HG02981 (cell line): Measurements from ENCODE around the gene ADGRG1.

Experiments
- ATAC-seq: cut with Tn5 transposase; IDR thresholded peaks from one replicate; pipeline ENCODE4 v1.9.1; 2021; ENCODE audit warnings: mild to moderate bottlenecking, moderate library complexity; ENCODE audit not compliant: unreplicated experiment

ADGRG1 gene

DNA sequence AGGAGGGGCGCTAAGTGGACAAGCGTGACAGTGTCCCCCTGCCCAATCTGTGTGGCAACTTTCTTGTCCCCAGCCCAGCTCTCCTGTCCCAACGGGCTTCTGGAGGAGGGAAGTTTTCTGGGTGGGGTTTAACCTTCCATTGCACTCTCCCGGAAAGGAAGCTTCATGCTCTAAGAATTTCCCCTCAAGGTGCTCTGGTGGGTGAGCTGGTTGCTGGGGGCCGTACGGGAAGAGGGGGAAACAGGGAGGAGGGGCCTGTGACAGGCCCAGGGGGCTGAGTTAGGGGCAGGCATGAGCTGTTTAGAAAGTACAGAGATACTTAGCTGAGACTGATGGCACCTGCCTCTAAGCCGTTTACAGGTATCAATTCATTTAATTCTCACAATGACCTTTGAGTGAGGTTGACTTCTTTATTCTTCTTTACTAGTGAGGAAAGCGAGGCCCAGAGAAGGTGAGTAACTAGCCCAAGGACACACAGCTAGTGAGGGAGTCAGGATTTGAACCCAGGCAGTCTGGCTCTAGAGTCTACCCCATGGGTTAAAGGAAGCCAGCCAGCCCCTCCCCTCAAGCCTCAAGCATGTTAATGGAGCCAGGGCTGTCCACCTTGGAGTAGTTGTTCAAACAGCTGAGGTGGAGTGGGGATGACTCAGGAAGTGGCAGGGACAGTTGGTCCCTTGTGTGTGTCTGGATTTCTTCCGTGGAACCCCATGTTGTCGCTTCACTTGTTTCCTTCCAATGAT lies 18.9 kb downstream of the ADGRG1 start:
- no peak for ATAC-seq

DNA sequence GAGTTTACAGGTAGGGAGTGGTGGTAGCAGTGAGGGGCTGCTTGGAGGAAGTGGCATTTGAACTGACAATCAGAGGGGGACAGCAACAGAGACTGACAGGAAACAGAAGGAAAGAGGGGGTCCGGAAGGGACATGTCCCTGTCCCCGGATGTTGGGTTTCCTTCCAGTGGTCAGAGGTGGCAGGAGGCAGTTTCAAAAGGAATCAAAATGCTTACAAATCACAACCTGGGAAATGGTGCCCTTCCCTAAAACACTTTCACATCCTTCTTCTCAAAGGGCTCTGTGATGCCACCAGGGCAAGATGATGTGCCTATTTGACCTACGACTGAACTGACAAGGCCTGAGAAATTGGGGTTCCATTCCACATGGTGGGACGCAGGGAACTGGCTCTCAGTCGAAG lies 19.7 kb downstream of the ADGRG1 start:
- no peak for ATAC-seq

DNA sequence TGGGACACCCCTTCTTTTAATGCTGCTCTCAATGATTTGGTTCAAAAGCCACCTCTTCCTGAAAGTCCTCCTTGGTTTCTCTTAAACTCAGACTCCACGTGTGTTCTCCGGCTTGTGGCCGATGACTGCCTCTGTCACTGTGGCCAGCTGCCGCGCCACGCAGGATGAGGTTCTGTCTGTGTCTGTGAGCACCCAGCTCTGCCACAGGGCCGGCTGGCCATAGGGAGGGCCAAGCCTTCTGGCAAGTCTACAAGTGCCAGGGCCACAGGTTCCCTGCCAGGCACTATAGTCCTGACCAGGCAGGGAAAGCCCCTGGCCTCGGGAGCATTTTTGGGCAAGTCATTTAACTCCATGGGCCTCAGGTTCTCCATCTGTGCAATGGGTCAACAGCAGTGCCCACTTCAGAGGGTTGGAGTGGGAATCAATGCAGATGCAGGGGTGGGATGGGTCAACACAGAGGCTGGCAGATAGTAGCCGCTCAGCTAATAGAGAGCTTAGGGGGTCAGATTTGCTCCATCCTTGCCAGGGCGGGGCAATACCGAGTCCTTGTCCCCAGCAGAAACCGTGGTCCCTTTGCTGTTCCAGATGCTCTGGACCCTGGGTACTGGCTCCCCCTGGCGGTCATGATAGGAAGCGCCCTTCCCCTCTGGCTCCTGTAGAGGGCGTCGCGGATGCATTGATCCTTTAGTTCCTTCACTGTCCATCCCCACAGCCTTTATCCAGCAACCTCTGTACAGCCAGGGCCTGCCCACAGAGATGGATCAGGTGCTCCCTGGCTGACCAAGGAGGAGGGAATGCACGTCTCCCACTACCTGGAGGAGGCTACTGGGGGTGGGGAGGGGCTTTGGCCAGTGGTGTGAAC lies 20.4 kb downstream of the ADGRG1 start:
- ATAC-seq = no peak

DNA sequence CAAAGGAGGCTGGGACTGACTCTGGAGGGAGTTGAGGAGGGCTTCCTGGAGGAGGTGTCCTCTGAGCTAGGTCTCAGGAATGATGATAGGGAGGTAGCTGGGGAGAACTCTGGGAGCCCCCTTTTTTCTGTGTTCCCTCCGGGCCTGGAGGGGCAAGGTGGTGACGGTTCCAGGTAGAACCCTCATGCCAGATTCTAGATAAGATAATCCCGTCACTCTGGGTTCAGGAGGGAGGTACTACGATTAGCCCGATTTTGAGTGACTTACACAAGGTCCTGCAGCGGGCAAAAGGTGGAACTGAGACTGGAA lies 21.0 kb downstream of the ADGRG1 start:
- ATAC-seq = no peak

DNA sequence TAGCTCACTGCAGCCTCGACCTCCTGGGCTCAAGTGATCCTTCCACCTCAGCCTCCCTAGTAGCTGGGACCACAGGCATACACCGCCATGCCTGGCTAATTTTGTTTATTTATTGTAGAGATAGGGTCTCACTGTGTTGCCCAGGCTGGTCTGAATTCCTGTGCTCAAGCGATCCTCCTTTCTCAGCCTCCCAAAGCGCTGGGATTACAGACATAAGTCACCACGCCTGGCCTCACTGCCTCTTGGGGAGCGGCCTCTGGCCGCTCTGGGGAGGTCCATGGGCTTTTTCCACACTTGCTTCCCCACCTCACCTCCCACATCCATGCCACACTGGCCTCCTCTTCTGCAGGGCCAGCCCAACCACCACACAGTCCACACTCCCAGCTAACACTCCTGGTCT lies 21.4 kb downstream of the ADGRG1 start:
- no peak for ATAC-seq

DNA sequence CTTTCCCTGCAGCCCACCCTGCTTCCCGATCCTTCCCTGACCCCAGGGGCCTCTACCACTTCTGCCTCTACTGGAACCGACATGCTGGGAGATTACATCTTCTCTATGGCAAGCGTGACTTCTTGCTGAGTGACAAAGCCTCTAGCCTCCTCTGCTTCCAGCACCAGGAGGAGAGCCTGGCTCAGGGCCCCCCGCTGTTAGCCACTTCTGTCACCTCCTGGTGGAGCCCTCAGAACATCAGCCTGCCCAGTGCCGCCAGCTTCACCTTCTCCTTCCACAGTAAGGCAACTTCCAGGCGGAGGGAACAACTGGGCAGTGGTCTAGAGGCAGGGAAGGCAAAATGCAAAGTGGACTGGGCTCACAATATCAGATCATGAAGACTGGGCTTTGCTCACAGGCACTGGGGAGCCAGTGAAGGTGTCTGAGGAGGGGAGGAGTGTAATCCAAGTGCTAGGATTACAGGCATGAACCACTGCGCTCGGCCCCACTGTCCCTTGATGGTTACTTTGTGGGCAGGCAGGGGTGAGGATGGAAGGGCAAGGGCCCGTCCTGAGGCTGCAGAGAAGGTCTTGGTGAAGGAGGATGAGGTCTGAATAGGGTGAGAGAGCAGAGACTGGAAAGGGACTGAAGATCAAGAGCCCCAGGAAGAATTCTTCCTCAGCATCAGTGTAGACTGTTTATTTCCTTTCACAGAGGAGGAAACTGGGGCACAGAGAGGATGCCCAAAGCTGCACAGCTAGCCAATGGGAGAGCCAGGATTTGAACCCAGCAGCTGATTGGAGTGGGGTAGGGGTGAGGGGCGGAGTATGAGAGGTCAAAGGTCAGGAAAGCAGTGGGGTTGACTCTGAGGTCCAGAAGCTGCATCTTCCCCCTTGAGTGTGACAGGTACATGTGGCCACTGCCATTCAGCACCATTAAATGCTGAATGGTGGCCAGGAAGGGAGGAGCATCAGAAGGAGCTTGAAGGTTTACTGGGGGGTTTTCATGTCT lies 23.2 kb downstream of the ADGRG1 start:
- ATAC-seq = no peak

DNA sequence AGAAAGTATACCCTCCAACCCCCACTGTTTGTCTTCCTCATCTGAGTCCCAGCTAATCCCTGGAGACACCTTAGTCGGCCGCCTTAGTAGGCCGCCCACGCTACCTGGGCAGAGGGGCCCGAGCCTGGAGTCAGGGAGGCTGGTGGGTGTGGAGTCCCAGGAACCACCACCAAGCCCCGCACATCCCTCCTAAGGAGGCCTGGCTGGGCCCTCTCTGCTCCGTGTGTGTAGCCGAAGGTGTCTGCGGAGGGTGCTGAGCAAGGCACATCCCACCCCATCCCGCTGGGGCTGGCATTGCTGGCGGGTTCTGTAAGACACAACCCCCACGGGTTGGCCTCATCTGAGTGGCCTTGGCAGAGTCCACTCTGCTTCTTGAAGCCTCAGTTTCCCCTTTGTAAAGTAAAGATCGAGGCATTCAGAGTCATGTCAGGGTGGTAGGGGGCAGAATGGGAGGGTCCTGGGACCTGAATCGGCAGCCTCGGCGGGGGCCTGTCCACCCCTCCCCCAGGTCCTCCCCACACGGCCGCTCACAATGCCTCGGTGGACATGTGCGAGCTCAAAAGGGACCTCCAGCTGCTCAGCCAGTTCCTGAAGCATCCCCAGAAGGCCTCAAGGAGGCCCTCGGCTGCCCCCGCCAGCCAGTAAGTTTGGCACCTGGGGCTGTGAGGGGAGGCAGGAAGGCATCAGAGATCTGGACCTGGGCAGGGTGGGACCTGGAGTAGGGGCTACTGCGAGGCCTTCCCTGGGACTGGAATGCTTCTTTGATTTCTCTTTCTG lies 24.5 kb downstream of the ADGRG1 start:
- no peak for ATAC-seq

DNA sequence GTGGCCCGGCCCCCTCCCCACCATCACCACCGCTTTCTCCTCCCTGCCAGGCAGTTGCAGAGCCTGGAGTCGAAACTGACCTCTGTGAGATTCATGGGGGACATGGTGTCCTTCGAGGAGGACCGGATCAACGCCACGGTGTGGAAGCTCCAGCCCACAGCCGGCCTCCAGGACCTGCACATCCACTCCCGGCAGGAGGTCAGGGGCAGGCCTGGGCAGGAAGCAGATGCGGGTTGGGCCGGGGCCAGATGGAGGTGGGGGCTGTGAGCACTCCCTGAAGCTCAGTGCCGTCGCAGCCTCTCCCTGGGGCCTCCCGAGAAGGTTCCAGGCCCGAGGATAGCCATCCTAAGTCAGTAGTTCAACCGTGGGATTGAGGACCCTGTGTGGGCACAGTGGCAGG lies 25.5 kb downstream of the ADGRG1 start:
- no peak for ATAC-seq

DNA sequence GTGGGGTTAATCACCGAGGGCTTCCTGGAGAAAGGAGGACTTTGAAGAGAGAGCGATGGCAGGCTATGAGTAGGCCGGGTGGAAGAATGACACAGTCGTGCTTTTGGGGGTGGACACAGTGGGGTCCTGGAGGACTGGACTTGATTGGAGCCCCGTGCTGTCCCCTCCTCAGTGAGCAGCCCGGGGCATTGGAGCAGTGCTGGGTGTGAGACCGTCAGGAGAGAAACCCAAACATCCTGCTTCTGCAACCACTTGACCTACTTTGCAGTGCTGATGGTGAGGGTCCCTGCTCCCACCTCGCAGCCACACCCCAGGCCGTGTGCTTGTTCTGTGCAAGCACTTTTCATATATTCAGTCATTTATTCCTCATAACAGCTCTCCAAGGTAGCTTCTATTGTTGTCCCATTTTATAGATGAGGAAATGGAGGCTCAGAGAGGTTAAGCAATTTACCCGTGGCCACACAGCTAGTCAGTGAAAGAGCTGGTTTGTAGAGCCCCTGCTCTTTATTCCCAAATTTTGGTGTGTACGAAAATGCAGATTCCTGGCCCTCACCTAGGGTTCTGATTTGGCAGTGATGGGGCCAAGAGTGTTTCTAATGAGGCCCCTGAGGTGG lies 28.0 kb downstream of the ADGRG1 start:
- ATAC-seq = no peak

DNA sequence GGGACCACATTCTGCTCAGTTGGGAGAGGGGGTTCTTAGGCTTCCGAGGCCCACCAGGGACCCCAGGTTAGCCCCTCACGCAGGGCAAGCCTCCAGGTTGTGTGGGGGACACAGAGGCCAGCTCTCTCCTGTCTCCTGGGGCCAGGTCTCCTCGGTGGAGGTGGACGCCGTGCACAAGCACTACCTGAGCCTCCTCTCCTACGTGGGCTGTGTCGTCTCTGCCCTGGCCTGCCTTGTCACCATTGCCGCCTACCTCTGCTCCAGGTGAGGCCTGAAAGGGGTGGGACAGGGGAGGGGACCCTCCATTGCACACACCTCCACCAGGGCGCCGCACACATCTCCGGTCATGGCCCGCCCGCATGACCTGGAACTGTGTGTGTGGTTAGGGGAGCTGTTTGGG lies 28.8 kb downstream of the ADGRG1 start:
- no peak for ATAC-seq

DNA sequence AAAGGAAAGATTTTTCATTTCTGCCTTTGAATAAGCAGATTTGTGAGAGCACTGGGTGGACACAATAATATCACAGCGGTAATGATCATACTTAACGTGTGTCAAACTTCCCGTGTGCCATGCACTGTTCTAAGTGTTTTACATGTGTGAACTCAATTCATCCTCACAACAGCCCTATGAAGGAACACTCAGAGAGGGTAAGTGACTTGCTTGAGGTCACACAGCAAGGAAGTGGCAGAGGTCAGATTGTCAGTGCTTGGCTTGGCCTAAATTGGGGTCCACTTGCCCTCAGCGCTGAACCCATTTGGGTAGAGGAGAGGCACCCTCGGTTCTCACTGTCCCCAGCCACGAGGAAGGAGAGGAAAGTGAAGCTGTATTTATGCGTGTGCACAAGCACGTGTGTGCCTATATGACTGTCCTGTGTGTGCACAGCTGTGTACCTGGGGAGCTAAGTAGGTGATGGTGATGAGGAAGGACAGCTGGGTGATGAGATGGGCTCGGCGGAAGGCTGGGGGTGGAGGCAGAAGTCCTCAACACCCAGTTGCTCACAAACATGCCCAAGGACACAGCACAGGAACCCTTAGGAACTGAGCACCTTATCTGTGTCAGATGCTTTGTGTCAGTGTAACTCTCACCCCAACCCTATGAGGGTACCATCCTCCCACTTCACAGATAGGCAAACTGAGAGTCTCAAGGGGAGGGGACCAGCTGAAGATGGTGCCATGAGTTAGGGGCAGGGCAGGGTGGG lies 29.9 kb downstream of the ADGRG1 start:
- no peak for ATAC-seq

DNA sequence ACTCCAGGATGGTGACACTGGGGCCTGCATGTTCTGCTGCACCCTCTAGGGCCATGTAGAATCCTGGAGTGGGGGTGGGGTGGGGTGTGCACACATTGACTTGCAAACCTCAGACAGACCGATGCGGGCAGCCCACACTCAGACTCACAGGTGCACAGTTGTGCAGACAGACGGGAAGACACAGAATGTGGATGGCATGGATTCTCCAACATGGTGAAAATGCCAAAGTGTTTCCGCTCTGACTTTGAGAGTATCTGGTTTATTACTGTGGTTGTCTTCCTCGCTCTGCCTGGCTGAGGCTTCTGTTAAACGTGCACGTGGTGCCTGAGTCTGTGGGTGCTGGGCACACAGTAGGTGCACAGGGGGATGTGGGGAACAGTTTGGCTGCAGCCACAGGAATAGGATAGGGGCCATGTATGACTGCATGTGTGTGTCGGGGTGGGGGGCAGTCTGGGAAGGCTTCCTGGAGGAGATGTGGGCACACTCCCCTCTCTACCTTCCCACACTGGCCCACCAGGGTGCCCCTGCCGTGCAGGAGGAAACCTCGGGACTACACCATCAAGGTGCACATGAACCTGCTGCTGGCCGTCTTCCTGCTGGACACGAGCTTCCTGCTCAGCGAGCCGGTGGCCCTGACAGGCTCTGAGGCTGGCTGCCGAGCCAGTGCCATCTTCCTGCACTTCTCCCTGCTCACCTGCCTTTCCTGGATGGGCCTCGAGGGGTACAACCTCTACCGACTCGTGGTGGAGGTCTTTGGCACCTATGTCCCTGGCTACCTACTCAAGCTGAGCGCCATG lies 30.6 kb downstream of the ADGRG1 start:
- ATAC-seq = no peak

DNA sequence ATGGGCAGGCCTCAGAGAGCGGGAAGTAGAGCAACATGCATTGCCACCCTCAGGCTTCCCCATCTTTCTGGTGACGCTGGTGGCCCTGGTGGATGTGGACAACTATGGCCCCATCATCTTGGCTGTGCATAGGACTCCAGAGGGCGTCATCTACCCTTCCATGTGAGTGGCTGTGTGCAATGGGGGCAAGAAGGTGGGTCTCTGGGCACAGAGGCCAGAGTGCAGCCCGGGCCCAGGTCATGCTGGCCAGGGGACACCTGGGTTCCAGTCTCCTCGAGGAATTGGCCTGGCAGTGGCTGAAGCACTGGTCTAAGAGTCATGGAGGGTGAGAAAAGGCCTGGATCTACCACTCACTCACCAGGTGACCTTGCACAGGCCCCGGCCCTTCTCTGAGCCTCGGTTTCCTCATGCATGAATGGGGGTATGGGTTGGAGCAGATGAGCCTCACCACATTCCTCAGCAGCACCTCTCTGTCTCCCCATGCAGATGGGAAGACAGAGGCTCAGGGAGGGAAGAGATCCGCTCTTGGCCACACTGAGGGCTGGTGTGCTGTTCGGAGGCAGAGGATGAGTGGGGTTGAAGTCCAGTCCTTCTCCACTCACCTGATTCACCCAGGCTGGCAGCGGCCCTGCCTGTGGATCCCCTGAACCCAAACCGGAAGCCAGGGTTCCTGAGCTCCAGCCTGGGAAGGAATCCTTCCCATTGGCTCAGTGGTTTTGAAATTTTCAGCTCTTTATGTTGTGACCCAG lies 32.5 kb downstream of the ADGRG1 start:
- ATAC-seq = no peak

DNA sequence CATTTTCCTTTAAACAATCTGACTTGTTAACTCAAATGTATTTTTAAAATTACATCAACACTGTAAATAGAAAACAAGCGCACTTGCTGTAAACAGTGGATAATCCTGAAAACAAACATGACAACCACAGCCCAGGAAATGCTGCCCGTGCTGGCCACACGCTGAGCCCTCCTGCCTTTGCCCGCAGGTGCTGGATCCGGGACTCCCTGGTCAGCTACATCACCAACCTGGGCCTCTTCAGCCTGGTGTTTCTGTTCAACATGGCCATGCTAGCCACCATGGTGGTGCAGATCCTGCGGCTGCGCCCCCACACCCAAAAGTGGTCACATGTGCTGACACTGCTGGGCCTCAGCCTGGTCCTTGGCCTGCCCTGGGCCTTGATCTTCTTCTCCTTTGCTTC lies 33.1 kb downstream of the ADGRG1 start:
- no peak for ATAC-seq

DNA sequence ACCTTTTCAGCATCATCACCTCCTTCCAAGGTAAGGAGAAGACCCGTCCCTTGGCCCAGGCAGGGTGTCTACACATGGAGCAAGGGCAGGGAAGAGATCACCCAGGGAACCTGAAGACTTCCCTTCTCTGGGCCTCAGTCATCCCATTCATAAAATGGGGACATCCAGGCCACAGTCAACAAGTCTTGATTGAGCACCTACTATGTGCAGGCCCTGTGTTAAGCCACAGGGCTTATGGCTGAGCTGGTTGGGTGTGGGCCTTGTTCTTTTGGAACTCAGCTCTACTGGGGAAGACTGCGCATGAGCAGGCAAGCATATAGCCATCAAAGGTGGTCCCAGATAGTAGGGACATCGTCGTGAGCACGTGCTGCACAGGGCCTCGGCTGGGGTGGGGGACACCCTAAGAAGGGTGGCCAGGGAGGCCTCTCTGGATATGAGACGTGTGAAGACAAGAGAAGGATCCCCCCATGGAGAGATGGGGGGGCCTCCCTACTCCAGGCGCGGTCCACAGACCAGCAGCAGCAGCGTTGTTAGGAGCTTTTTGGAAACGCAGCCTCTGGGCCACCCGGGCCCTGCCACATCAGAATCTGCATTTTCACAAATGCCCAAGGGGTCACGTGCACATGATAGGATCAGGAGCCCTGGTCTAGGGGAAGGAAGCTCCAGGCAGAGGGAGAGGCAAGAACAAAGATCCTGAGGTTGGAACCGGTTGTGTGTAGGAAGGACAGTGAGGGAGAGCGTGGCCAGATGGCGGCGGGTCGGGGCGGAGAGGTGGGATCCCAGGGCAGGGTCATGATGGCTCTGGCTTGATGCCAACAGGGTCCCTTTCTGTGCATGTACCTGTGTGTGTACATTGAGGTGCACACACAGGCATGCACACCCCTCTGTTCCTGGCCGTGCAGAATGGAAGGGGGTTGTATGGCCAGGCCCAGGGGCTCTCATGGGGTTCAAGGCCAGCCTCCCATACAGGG lies 33.8 kb downstream of the ADGRG1 start:
- ATAC-seq = no peak

DNA sequence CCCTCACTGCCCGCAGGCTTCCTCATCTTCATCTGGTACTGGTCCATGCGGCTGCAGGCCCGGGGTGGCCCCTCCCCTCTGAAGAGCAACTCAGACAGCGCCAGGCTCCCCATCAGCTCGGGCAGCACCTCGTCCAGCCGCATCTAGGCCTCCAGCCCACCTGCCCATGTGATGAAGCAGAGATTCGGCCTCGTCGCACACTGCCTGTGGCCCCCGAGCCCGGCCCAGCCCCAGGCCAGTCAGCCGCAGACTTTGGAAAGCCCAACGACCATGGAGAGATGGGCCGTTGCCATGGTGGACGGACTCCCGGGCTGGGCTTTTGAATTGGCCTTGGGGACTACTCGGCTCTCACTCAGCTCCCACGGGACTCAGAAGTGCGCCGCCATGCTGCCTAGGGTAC lies 35.0 kb downstream of the ADGRG1 start:
- no peak for ATAC-seq
